ENCODE data around the gene CREB5. TPM values are rescaled to one million over a fixed set of nuclear protein-coding genes. Genes with fewer than 3 reads are reported as not detected.
A peak's percentile ranks its signal among the peaks of the same experiment; 100 is the strongest.

Gene CREB5, protein sequence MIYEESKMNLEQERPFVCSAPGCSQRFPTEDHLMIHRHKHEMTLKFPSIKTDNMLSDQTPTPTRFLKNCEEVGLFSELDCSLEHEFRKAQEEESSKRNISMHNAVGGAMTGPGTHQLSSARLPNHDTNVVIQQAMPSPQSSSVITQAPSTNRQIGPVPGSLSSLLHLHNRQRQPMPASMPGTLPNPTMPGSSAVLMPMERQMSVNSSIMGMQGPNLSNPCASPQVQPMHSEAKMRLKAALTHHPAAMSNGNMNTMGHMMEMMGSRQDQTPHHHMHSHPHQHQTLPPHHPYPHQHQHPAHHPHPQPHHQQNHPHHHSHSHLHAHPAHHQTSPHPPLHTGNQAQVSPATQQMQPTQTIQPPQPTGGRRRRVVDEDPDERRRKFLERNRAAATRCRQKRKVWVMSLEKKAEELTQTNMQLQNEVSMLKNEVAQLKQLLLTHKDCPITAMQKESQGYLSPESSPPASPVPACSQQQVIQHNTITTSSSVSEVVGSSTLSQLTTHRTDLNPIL
- 1.1 to 1.7 TPM (median 1.3 TPM) in 3 replicates for total RNA-seq (2021)
- percentile 26 among the genes with signal in this experiment for Bru-seq, nascent RNA
- long read RNA-seq, experiment 1, partial matches to known transcripts, result 0 of 3 reads
- long read RNA-seq, experiment 1, other reads (novel, unspliced or antisense), result 1 of 3 reads
- long read RNA-seq, experiment 2, result 0 reads
- long read RNA-seq, experiment 3, partial matches to known transcripts, result 0 of 1 reads
- long read RNA-seq, experiment 3, other reads (novel, unspliced or antisense), result 0 of 1 reads

DNA sequence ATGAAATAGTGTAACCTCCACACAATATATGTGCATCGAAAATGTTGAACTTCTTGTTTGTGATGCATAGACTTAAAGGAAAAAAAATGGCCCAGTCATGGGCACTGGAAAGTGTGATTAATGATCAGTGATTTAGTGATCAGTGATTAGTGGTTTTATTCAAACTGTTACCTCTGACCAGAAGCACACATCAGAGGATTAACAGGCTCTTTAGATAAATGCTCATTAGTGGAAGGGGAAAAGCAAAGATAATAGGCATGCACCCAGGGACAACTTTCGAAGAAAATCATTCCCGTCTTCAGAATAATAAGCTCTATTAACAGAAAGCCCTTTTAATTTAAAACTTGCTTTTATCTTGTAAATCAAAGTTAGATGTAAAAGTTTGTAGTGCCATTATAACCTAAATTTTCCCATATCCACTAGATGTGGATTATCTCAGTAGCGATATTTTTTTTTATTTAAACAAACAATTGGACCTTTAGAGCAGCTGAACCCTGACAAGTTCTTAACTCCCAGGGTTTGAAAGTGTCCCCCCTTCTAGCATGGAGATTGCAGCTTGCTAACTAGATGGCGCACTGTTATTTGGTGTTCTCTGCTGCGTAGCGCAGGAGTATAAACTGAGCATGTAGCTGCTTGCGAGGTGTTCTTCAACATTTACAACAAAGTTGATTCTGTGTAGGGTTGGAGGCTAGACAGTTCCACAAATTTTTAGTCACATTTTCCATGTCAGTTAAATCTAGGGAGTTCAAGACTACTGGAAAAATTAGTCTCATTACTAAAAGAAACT lies at the start of gene CREB5:
Gene CREB5, plus strand, starts transcription at position 643 of the 787 bp plus-strand sequence. CDS start 397 bp downstream, outside the sequence.
- Mint-ChIP-seq H3K36me3 (no peaks in the 10 kb centered on the region), H3K27ac (no peak within 1 kb of the TSS), H3K9me3 (no peaks in the 10 kb centered on the region), H3K27me3 (ENCODE audit: low read depth) (peaks cover 68% of the 10 kb centered on the region), H3K4me3 (no peak within 1 kb of the TSS), H3K4me1 (peaks cover 21% of the 10 kb centered on the region)
- TF ChIP-seq TEAD1 (CRISPR knock-in tag; IDR thresholded peaks at IDR 0.05), result no peak
- TF ChIP-seq, protein P1, sequence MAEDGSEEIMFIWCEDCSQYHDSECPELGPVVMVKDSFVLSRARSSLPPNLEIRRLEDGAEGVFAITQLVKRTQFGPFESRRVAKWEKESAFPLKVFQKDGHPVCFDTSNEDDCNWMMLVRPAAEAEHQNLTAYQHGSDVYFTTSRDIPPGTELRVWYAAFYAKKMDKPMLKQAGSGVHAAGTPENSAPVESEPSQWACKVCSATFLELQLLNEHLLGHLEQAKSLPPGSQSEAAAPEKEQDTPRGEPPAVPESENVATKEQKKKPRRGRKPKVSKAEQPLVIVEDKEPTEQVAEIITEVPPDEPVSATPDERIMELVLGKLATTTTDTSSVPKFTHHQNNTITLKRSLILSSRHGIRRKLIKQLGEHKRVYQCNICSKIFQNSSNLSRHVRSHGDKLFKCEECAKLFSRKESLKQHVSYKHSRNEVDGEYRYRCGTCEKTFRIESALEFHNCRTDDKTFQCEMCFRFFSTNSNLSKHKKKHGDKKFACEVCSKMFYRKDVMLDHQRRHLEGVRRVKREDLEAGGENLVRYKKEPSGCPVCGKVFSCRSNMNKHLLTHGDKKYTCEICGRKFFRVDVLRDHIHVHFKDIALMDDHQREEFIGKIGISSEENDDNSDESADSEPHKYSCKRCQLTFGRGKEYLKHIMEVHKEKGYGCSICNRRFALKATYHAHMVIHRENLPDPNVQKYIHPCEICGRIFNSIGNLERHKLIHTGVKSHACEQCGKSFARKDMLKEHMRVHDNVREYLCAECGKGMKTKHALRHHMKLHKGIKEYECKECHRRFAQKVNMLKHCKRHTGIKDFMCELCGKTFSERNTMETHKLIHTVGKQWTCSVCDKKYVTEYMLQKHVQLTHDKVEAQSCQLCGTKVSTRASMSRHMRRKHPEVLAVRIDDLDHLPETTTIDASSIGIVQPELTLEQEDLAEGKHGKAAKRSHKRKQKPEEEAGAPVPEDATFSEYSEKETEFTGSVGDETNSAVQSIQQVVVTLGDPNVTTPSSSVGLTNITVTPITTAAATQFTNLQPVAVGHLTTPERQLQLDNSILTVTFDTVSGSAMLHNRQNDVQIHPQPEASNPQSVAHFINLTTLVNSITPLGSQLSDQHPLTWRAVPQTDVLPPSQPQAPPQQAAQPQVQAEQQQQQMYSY (CRISPR knock-in tag; IDR thresholded peaks at IDR 0.05), result no peak
- no peak for TF ChIP-seq ZBTB21 (CRISPR knock-in tag; IDR thresholded peaks at IDR 0.05; ENCODE audit: borderline replicate concordance)
- ChIA-PET CTCF (interaction anchor here (0.5 to 1.6 kb wide), 18 partner anchors 12 to 318 kb away, joined by 3 to 8 read pairs (median 4); no protein-coding TSS in a partner anchor), POLR2A (no interaction called here)
- peak; percentile 22; the same call in 1 of the 2 replicates for ATAC-seq
- DNase-seq (ENCODE audit: low spot score), result no peak

DNA sequence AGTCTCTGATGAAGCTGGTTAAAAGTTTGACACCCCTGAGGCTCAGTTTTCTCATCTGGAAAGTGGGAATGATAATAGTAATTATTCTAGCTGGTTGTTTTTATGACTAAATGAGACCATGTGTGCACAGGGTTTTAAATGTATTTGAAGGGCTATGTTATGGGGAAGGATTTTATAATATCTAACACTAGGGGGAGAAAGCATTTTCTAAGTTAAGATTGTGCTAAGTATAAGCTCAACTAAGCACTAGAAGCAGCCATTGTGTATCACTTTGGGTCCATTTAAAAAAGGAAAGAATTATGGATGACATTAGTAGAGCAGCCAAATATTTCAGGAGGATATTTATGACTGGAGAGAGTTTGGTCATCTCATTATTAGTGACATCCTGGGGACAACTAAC lies 49.5 kb upstream of the CREB5 start:
- ATAC-seq, result no peak
- Mint-ChIP-seq H3K4me1 (peaks cover 26% of the 10 kb centered on the region), H3K27ac (no peak overlapping the region), H3K27me3 (ENCODE audit: low read depth) (no peaks in the 10 kb centered on the region), H3K4me3 (no peak overlapping the region), H3K9me3 (peaks cover 24% of the 10 kb centered on the region), H3K36me3 (peaks cover 12% of the 10 kb centered on the region)
- POLR2A ChIA-PET, result no interaction called here
- no peak for DNase-seq (ENCODE audit: low spot score)
- TF ChIP-seq GABPB1 (CRISPR knock-in tag; IDR thresholded peaks at IDR 0.05), result no peak
- no peak for TF ChIP-seq HMGA2 (CRISPR knock-in tag; IDR thresholded peaks at IDR 0.05)
- TF ChIP-seq OVOL2 (CRISPR knock-in tag; IDR thresholded peaks at IDR 0.05; ENCODE audit: borderline replicate concordance), result no peak
- no peak for TF ChIP-seq RORB (CRISPR knock-in tag; IDR thresholded peaks at IDR 0.05)
- TF ChIP-seq, protein P2, sequence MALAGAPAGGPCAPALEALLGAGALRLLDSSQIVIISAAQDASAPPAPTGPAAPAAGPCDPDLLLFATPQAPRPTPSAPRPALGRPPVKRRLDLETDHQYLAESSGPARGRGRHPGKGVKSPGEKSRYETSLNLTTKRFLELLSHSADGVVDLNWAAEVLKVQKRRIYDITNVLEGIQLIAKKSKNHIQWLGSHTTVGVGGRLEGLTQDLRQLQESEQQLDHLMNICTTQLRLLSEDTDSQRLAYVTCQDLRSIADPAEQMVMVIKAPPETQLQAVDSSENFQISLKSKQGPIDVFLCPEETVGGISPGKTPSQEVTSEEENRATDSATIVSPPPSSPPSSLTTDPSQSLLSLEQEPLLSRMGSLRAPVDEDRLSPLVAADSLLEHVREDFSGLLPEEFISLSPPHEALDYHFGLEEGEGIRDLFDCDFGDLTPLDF (CRISPR knock-in tag; IDR thresholded peaks at IDR 0.05), result no peak
- TF ChIP-seq ATF1 (CRISPR knock-in tag; IDR thresholded peaks at IDR 0.05), result no peak
- no peak for TF ChIP-seq ZNF512 (CRISPR knock-in tag; IDR thresholded peaks at IDR 0.05; ENCODE audit: borderline replicate concordance)
- CTCF ChIA-PET, result interaction anchor here (0.6 to 2.4 kb wide), 13 partner anchors 9 to 301 kb away, joined by 3 to 10 read pairs (median 4); no protein-coding TSS in a partner anchor

DNA sequence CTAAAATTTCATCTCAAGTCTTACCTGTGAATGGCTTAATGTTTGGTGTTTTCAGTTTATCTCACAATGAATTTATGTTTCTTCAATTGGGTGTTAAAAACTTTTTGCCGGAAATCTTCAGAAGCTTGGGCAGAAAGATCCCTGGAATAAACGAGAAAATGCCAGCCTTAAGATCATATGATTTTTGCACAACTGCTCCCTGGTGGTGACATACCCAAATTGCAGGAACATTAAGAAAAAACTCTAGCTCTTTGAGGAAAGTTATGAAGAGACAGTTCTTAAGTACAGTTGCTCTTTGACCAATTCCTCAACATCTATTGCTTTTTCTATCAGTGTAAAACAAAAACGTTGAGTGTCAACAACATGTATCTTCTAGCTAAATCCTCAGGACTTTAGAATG lies 48.2 kb upstream of the CREB5 start:
- Mint-ChIP-seq H3K27ac (no peak overlapping the region), H3K27me3 (ENCODE audit: low read depth) (no peaks in the 10 kb centered on the region), H3K4me1 (peaks cover 14% of the 10 kb centered on the region), H3K9me3 (peaks cover 24% of the 10 kb centered on the region), H3K4me3 (no peak overlapping the region), H3K36me3 (peaks cover 12% of the 10 kb centered on the region)
- ATAC-seq (no peak), DNase-seq (ENCODE audit: low spot score) (no peak)
- POLR2A ChIA-PET, result no interaction called here
- TF ChIP-seq ZNF423 (CRISPR knock-in tag; IDR thresholded peaks at IDR 0.05), result no peak
- TF ChIP-seq, protein P3, sequence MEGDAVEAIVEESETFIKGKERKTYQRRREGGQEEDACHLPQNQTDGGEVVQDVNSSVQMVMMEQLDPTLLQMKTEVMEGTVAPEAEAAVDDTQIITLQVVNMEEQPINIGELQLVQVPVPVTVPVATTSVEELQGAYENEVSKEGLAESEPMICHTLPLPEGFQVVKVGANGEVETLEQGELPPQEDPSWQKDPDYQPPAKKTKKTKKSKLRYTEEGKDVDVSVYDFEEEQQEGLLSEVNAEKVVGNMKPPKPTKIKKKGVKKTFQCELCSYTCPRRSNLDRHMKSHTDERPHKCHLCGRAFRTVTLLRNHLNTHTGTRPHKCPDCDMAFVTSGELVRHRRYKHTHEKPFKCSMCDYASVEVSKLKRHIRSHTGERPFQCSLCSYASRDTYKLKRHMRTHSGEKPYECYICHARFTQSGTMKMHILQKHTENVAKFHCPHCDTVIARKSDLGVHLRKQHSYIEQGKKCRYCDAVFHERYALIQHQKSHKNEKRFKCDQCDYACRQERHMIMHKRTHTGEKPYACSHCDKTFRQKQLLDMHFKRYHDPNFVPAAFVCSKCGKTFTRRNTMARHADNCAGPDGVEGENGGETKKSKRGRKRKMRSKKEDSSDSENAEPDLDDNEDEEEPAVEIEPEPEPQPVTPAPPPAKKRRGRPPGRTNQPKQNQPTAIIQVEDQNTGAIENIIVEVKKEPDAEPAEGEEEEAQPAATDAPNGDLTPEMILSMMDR (IDR thresholded peaks at IDR 0.05), result 0 out of 2 replicates have a peak, but pooled peaks have one; percentile 30
- CTCF ChIA-PET, result interaction anchor here (0.7 to 1.6 kb wide), 16 partner anchors 9 to 461 kb away, joined by 3 to 13 read pairs (median 4); no protein-coding TSS in a partner anchor
